ENCODE data around the gene UGT1A10.
"Not testable (repeated sequence)": the region's sequence is repeated elsewhere in the genome, so short reads cannot be mapped to it uniquely, and the experiment has no call there.

Gene UGT1A10

DNA sequence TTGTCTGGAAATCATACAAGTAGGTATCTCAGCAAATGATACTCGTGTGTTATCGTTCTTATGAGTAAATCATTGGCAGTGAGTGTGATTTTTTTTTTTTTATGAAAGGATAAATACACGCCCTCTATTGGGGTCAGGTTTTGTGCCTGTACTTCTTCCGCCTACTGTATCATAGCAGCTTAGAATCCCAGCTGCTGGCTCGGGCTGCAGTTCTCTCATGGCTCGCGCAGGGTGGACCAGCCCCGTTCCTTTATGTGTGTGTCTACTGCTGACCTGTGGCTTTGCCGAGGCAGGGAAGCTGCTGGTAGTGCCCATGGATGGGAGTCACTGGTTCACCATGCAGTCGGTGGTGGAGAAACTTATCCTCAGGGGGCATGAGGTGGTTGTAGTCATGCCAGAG, at the start of gene UGT1A10:
TSS of gene UGT1A10 (plus strand) at position 143 of the 400 bp plus-strand sequence. CDS start at position 218, 75 bp downstream.
- H3K4me3 ChIP-seq (ENCODE audit: low read depth, low read length); DNase-seq (ENCODE audit: low read depth): not testable (repeated sequence)

DNA sequence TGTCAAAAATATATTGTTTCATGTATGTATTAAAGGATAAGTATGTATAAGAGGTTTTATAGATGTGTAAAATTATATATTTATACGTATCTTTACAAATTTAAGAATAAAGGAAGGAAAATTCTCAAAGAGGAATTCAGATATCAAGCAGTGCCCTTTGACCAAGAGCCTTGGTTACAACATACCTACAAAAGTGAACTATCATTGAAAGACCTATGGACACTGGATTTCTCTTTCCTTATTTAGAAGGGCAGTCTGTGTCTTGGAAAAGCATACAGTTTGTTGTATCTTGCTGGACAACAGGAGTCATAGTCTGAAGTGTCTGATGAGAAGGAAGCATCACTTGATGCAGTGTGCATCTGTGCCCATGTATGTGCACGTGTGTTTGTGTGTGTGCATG, 47.8 kb upstream of the UGT1A10 start:
- DNase-seq (ENCODE audit: low read depth), result no peak
- H3K4me3 ChIP-seq (ENCODE audit: low read depth, low read length), result no peak overlapping the region

DNA sequence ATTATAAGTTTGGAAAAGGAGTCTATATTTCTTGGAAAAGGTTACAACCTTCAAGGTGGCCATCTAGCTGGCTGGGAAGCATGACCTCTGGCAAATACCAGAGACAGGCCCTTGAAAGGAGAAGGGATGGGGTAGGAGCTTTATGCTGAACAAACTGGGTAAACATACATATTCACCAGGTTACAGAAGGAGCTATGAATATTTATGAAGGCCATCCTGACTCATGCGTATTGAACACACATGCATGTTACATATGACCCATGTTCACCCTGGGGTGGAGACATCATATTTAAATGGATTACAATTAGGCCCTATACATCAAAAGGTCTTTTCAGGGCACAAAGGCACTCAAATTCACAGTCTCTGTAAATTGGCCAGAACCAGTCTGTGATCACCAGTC, 43.5 kb upstream of the UGT1A10 start:
- H3K4me3 ChIP-seq (ENCODE audit: low read depth, low read length); DNase-seq (ENCODE audit: low read depth): not testable (repeated sequence)

DNA sequence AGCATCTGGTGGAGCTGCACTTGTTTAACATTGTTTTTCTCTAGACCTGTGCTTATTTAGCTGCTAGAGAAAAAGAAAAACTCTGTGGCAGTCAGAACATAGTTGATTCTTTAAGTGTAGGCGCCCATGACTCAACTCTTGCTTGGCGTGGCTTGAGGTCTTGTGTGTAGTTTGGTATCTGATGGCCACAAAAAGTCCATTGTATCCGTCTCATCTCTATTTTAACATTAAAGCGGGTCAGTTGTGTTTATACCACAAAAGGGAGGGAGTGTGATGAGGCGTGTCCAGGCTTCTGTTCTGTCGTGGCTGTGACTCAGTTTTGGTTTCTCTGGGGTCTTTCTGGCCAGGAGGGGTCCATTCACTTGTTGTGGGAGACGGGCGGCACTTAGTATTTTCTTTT, 43.0 kb upstream of the UGT1A10 start:
- no peak for DNase-seq (ENCODE audit: low read depth)
- no peak overlapping the region for H3K4me3 ChIP-seq (ENCODE audit: low read depth, low read length)

DNA sequence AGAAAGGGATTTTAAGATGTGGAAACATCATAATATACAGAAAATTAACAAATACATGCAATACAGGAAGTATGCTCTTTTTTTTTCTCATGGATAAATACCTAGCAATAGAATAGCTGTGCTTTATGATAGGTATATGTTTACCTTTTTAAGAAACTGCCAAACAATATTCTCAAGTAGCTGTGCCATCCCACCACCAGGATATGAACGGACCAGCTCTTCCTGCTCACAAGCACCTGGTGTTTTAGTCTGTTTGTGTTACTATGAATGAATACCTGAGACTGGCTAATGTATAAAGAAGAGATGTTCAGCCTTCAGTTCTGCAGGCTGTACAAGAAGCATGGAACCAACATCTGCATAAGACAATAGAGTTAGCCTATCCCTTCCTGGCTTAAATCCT, 38.7 kb upstream of the UGT1A10 start:
- H3K4me3 ChIP-seq (ENCODE audit: low read depth, low read length), result no peak overlapping the region
- no peak for DNase-seq (ENCODE audit: low read depth)

DNA sequence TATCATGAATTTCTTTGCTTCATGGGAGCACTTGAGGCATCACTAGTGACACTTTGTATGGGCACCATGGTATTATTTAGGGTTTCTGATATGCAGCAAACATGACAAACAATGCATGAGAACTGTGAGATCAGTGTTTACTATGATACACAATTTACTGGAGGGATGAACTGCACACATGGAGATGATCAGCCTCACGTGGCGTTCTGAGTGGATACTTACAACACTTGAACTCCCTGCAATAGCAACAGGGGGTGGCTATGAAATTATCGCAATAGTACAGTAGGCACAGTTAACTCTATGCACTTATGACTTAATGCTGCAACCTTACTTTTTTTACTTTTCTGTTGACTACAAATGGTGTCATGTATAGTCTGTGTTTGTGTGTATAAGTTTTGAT, 37.3 kb upstream of the UGT1A10 start:
- DNase-seq (ENCODE audit: low read depth), result no peak

DNA sequence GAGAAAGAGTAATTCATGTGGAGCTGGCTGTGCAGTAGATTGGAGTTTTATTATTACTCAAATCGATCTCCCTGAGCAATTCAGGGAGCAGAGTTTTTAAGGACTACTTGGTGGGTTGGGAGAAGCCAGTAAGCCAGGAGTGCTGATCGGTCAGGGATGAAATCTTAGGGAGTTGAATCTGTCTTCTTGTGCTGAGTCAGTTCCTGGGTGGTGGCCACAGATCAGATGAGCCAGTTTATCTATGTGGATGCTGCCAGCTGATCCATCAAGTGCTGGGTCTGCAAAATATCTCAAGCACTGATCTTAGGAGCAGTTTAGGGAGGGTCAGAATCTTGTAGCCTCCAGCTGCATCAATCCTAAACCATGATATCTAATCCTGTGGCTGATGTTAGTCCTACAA, 35.9 kb upstream of the UGT1A10 start:
- no peak overlapping the region for H3K4me3 ChIP-seq (ENCODE audit: low read depth, low read length)
- no peak for DNase-seq (ENCODE audit: low read depth)

More for the DNA sequence above, 37.3 kb upstream of the UGT1A10 start:
- H3K4me3 ChIP-seq (ENCODE audit: low read depth, low read length), result no peak overlapping the region

DNA sequence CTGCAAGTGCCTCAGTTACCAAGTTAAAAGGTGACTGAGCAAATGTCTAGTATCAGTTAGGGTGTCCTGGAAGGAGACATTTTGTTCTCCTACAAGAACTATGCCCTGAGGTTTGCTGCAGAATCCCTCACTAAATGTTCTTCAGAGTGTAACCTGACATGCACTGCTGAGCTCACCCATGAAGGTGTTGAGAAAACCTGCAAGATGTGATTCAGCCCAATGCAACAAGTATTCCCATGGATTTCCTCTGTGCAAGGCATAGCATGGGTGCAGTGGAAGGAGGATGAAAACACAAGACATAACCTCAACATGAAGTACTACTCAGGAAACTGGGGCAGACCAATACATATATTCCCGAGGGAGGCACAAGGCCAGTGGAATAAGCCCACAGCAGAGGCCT, 34.2 kb upstream of the UGT1A10 start:
- no peak for DNase-seq (ENCODE audit: low read depth)

DNA sequence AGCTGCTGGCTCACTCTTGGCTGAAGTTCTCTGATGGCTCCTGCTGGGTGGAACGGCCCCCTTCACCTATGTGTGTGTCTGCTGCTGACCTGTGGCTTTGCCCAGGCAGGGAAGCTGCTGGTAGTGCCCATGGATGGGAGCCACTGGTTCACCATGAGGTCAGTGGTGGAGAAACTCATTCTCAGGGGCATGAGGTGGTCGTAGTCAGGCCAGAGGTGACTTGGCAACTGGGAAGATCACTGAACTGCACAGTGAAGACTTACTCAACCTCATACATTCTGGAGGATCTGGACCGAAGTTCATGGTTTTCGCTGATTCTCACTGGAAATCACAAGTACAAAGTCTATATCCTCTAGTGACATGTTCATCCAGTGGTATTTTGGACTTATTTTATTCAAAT, 32.7 kb upstream of the UGT1A10 start:
- H3K4me3 ChIP-seq (ENCODE audit: low read depth, low read length), result no peak overlapping the region
- no peak for DNase-seq (ENCODE audit: low read depth)

More for the DNA sequence above, 34.2 kb upstream of the UGT1A10 start:
- no peak overlapping the region for H3K4me3 ChIP-seq (ENCODE audit: low read depth, low read length)

DNA sequence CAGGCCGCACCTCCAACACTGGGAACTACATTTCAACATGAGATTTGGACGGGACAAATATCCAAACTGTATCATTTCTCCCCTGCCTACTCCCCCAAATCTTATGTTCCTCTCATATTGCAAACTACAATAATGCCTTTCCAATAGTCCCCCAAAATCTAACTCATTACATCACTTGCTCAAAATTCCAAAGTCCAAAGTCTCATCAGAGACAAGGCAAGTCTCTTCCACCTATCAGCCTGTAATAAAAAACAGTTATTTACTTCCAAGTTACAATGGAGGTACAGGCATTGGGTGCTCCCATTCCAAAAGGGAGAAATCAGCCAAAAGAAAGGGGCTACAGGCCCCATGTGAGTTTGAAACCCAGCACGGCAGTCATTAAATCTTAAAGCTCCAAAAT, 31.4 kb upstream of the UGT1A10 start:
- no peak overlapping the region for H3K4me3 ChIP-seq (ENCODE audit: low read depth, low read length)
- no peak for DNase-seq (ENCODE audit: low read depth)

DNA sequence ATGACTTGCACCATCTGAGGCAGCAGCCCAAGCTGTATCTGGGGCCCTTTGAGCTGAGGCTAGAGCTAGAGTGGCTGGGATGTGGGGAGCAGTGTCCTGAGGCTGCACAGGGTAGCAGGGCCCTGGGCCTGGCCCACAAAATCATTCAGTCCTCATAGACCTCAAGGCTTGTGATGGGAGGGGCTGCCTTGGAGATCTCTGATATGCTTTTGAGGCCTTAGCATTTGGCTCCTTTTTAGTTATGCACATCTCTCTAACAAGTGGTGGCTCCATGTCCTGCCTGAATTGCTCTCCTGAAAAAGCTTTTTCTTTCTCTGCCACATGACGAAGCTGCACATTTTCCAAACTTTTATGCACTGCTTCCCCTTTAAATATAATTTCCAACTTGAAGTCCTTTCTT, 30.6 kb upstream of the UGT1A10 start:
- no peak for DNase-seq (ENCODE audit: low read depth)
- H3K4me3 ChIP-seq (ENCODE audit: low read depth, low read length), result no peak overlapping the region

DNA sequence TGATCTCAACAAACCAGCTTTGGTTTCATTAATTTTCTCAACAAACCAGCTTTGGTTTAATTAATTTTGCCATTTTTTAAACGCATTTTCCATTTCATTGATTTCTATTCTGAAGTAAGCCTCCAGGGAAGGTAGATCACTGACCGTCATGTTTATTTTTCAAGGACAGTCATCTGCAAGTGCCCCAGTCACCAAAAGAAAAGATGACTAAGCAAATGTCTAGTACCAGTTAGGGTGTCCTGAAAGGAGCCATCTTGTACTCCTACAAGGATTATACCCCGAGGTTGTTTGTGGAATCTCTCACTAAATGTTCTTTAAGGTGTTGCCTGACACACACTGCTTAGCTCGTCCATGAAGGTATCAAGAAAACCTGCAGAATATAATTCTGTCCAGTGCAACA, 25.0 kb upstream of the UGT1A10 start:
- H3K4me3 ChIP-seq (ENCODE audit: low read depth, low read length), result no peak overlapping the region

DNA sequence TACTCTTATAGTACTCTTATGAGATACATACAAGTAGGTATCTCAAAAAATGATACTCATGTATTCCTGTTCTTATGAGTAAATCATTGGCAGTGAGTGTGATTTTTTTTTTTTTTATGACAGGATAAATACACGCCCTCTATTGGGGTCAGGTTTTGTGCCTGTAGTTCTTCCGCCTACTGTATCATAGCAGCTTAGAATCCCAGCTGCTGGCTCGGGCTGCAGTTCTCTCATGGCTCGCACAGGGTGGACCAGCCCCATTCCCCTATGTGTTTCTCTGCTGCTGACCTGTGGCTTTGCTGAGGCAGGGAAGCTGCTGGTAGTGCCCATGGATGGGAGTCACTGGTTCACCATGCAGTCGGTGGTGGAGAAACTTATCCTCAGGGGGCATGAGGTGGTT, 18.8 kb upstream of the UGT1A10 start, which contains the start of gene UGT1A8:
TSS of gene UGT1A8 (plus strand) at position 158 of the 400 bp plus-strand sequence. CDS start at position 233, 75 bp downstream.
- not testable (repeated sequence) for DNase-seq (ENCODE audit: low read depth); H3K4me3 ChIP-seq (ENCODE audit: low read depth, low read length)

More for the DNA sequence above, 25.0 kb upstream of the UGT1A10 start:
- DNase-seq (ENCODE audit: low read depth), result no peak

DNA sequence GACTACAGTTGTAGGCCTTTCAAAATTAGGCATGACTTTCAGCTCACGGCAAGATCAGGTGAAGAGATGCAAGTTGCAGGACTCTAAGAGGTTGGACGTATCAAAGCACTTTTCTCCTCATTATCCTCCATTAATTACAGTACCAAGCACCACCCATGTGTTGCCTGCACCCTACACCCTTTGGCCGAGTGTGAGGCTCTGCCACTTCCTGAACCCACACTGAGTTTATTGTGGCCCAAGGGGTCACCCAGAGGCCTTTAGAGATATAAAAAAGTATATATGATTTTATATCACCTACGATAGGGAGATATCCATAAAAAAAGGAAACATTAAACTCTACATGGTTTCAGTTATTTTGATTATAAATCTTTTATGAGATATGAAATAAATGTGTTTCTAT, 16.0 kb upstream of the UGT1A10 start:
- no peak for DNase-seq (ENCODE audit: low read depth)
- H3K4me3 ChIP-seq (ENCODE audit: low read depth, low read length), result no peak overlapping the region

DNA sequence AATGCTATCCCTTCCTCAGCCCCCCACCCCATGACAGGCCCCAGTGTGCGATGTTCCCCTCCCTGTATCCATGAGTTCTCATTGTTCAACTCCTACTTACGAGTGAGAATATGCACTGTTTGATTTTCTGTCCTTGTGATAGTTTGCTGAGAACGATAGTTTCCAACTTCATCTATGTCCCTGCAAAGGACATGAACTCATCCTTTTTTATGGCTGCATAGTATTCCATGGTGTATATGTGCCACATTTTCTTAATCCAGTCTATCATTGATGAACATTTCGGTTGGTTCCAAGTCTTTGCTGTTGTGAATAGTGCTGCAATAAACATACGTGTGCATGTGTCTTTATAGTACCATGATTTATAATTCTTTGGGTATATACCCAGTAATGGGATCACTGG, 14.4 kb upstream of the UGT1A10 start:
- not testable (repeated sequence) for H3K4me3 ChIP-seq (ENCODE audit: low read depth, low read length); DNase-seq (ENCODE audit: low read depth)

DNA sequence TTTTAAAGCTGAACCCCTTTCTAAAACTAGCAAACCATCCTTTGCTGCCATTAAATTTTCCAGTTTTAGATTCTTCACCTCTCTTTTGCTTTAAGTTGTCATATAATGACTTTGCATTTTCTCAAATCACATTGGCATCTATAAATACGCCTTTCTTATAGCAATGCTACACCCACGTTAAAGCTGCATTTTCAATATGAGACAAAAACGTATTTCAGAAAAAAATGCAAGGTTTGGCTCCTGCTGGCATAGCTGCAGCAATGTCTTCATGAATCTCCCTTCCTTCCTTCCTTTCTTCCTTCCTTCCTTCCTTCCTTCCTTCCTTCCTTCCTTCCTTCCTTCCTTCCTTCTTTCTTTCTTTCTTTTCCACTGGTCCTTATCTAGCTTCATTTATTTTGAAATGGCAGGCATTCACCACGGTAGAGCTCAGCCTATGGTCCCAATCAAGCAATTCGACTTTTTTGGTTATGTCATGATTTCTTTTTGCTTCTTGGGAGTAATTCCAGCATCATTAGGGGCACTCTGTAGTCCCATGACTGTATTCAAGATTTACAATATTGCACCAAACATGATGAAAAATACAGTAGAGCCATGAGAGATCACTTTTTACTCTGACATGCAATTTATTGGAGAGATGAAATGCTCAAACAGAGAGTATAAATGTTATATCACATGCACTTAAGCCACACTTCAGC, 8.8 kb upstream of the UGT1A10 start:
- no peak overlapping the region for H3K4me3 ChIP-seq (ENCODE audit: low read depth, low read length)
- no peak for DNase-seq (ENCODE audit: low read depth)

DNA sequence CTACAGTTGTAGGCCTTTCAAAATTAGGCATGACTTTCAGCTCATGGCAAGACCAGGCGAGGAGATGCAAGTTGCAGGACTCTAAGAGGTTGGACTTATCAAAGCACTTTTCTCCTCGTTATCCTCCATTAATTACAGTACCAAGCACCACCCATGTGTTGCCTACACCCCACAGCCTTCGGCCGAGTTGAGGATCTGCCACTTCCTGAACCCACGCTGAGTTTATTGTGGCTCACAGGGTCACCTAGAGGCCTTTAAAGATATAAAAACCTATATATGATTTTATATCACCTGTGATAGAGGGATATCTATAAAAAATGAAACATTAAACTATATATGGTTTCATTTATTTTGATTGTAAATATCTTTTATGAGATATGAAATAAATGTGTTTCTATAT, 2.6 kb downstream of the UGT1A10 start:
- no peak for DNase-seq (ENCODE audit: low read depth)
- H3K4me3 ChIP-seq (ENCODE audit: low read depth, low read length), result no peak overlapping the region

DNA sequence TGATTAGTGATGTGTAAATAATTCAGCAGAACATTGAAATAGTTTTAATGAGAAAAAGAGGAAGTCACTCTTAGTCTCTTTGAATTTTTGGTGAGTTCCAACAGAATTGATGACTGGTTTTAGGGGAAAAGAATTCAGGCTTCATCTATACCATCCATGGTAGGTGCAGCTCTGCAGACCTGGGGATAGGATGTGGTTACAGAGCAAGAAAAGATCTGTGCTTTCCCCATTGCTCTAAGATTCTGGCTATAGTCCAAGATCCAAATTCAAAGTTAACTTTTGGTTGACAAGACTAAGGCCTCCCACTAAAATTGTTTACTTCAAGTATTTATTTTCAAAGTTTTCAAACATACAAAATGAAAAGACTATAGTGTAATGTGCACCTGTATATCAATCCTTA, 3.6 kb downstream of the UGT1A10 start:
- no peak for DNase-seq (ENCODE audit: low read depth)
- H3K4me3 ChIP-seq (ENCODE audit: low read depth, low read length), result no peak overlapping the region

DNA sequence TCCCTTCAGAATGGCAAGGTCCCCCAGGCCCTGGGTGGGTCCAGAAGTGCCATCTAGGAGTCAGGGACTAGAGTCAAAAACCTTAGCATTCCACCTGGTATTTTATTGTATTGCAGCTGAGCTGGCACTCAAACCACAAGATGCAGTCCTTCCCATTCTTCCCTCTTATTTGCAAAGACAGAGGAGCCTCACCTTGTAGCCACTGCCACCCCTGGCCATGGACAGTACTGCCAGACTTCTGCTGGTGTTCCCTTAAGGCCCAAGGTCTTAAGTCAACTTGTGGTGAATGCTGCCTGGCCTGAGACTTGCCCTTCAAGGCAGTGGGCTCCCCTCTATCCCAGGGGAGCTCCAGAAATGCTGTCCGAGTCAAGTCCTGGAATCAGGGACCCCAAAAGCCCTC, 6.9 kb downstream of the UGT1A10 start:
- no peak overlapping the region for H3K4me3 ChIP-seq (ENCODE audit: low read depth, low read length)
- DNase-seq (ENCODE audit: low read depth), result no peak

DNA sequence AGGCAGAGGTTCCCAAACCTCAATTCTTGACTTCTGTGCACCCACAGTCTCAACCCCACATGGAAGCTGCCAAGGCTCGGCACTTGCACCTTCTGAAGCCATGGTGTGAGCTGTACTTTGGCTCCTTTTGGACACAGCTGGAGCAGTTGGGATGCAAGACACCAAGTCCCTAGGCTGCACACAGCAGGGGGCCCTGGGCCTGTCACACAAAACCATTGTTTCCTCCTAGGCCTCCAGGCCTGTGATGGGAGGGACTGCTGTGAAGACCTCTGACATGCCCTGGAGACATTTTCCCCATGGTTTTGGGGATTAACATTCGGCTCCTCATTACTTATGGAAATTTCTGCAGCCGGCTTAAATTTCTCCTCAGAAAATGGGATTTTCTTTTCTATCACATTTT, 9.8 kb downstream of the UGT1A10 start:
- H3K4me3 ChIP-seq (ENCODE audit: low read depth, low read length); DNase-seq (ENCODE audit: low read depth): not testable (repeated sequence)

DNA sequence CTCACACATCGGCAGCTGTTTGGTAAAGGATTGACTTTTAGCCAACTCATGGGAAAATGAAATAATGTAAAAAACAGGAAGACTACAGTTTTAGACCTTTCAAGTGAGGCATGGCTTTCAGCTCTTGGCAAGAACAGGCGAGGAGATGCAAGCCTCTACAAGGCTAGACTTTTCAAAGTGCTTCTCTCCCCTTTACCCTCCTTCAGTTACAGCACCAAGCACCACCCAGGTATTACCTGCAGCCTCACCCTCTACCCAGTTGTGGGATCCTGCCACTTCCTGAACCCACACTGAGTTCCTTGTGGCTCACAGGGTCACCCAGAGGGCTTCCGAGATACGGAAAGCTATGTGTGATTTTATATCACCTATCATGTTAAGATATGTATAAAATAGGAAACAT, 14.7 kb downstream of the UGT1A10 start:
- no peak for DNase-seq (ENCODE audit: low read depth)
- no peak overlapping the region for H3K4me3 ChIP-seq (ENCODE audit: low read depth, low read length)

DNA sequence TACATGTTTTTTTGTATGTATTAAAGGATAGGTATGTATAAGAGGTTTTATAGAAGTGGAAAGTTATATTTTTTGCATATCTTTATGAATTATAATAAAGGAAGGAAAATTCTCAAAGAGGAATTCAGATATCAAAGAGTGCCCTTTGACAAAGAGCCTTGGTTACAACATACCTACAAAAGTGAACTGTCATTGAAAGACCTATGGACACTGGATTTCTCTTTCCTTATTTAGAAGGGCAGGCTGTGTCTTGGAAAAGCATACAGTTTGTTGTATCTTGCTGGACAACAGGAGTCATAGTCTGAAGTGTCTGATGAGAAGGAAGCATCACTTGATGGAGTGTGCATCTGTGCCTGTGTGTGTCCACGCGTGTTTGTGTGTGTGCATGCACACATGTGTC, 15.2 kb downstream of the UGT1A10 start:
- DNase-seq (ENCODE audit: low read depth), result no peak

More for the DNA sequence above, 15.2 kb downstream of the UGT1A10 start:
- no peak overlapping the region for H3K4me3 ChIP-seq (ENCODE audit: low read depth, low read length)
